Limb (tissue), 2 donors: ENCODE data around the gene AP4B1.
"Not testable (repeated sequence)": the region's sequence is repeated elsewhere in the genome, so short reads cannot be mapped to it uniquely, and the experiment has no call there.

Experiments used
- DNase-seq, 2 donors: peaks; one replicate each; pipeline ENCODE4 v3.0.0-alpha.2; 2016; ENCODE audit errors: extremely low spot score in 2 of 2

AP4B1 gene

GRCh38 chr1:113904674-113905434 is at the start of gene AP4B1, which contains the start of gene DCLRE1B:
TSS of gene AP4B1 (minus strand) at chr1:113904799. CDS start at chr1:113904717, 82 bp downstream.
TSS of gene DCLRE1B (plus strand) at chr1:113905326. CDS start at chr1:113905587, 261 bp downstream.
- peak; percentile 98 to 100 for DNase-seq

GRCh38 chr1:113951719-113952118 is 47.1 kb upstream of the AP4B1 start:
- DNase-seq, result no peak

GRCh38 chr1:113950908-113951307 is 46.3 kb upstream of the AP4B1 start:
- DNase-seq, result no peak

GRCh38 chr1:113949007-113949406 is 44.4 kb upstream of the AP4B1 start:
- DNase-seq, result peak in 1 of 2 donors; percentile 40

- not testable (repeated sequence) for DNase-seq
Measured at GRCh38 chr1:113948151-113948550, 43.6 kb upstream of the AP4B1 start.

GRCh38 chr1:113947388-113948107 is 42.9 kb upstream of the AP4B1 start:
- DNase-seq, result no peak

GRCh38 chr1:113946678-113947387 is 42.2 kb upstream of the AP4B1 start:
- DNase-seq, result no peak

- no peak for DNase-seq
Measured at GRCh38 chr1:113946112-113946511, 41.5 kb upstream of the AP4B1 start.

- no peak for DNase-seq
Measured at GRCh38 chr1:113945329-113945728, 40.7 kb upstream of the AP4B1 start.

GRCh38 chr1:113943028-113943811 is 38.6 kb upstream of the AP4B1 start:
- no peak for DNase-seq

GRCh38 chr1:113942527-113942926 is 37.9 kb upstream of the AP4B1 start:
- no peak for DNase-seq

- no peak for DNase-seq
Measured at GRCh38 chr1:113941245-113941559, 36.6 kb upstream of the AP4B1 start.

- no peak for DNase-seq
Measured at GRCh38 chr1:113940365-113941244, 36.0 kb upstream of the AP4B1 start.

GRCh38 chr1:113938192-113938591 is 33.6 kb upstream of the AP4B1 start:
- no peak for DNase-seq

- DNase-seq, result no peak
Measured at GRCh38 chr1:113937146-113937545, 32.5 kb upstream of the AP4B1 start.

- DNase-seq, result no peak
Measured at GRCh38 chr1:113935970-113936369, 31.4 kb upstream of the AP4B1 start.

- DNase-seq, result no peak
Measured at GRCh38 chr1:113935176-113935575, 30.6 kb upstream of the AP4B1 start.

- no peak for DNase-seq
Measured at GRCh38 chr1:113934511-113935055, 30.0 kb upstream of the AP4B1 start.

- no peak for DNase-seq
Measured at GRCh38 chr1:113934006-113934405, 29.4 kb upstream of the AP4B1 start.

- DNase-seq, result no peak
Measured at GRCh38 chr1:113931451-113931851, 26.9 kb upstream of the AP4B1 start.
